H1 (cell line): ENCODE data around the gene EGFL6. TPM values are rescaled to one million over a fixed set of nuclear protein-coding genes. Genes with fewer than 3 reads are reported as not detected.

ENCODE experiments used
- JUND ChIP-seq: IDR thresholded peaks from 2 replicates; pipeline ENCODE4 v1.6.1; 2011; ENCODE audit warnings: mild to moderate bottlenecking, improper control_type of control experiment, low read length
- ZNF274 ChIP-seq: IDR thresholded peaks from 2 replicates; pipeline ENCODE4 v1.7.0; 2012; ENCODE audit warnings: low read length, borderline replicate concordance; ENCODE audit errors: extremely low read depth
- polyA plus RNA-seq, 7 experiments: library from polyadenylated mRNA; depleted of rRNA in 3 of 7; stranded (reverse) in 5 of 7; unstranded in 2 of 7; fragments of >200 nt in 5 of 7; fragments of 200-250 nt in 2 of 7; gene quantifications; 1 replicate in 5 of 7; 2 replicates in 1 of 7; 4 replicates in 1 of 7; pipeline versions ENCODE4 v1.2.1 to v1.2.3, GENCODE V29; 2011 to 2013; ENCODE audit warnings: missing spikeins in 2 of 7, mixed read lengths in 2 of 7
- total RNA-seq: library from RNA; stranded (reverse); fragmentation: NEBNext Ultra II Directional; extraction: Animal tissue kit (Norgen Biotek cat#: 25700); gene quantifications from 2 replicates; pipeline ENCODE4 v1.2.1, GENCODE V29; 2021
- TF ChIP-seq, protein P1 (sequence below), 3 experiments: IDR thresholded peaks; 1 replicate in 2 of 3; 2 replicates in 1 of 3; pipeline versions ENCODE4 v1.5.1 to v1.6.1; 2011; ENCODE audit warnings: low read length in 3 of 3, mild to moderate bottlenecking in 3 of 3, inconsistent platforms in 2 of 3, low read depth in 1 of 3, moderate library complexity in 1 of 3; ENCODE audit not compliant: insufficient read depth in 1 of 3; ENCODE audit errors: control extremely low read depth in 1 of 3

The EGFL6 gene
- total and polyA plus RNA-seq, 2 of the 8 experiments (the other 6 are each of a cell fraction or from before 2014, with no cell fraction given), result 0.93 to 1.1 TPM

DNA sequence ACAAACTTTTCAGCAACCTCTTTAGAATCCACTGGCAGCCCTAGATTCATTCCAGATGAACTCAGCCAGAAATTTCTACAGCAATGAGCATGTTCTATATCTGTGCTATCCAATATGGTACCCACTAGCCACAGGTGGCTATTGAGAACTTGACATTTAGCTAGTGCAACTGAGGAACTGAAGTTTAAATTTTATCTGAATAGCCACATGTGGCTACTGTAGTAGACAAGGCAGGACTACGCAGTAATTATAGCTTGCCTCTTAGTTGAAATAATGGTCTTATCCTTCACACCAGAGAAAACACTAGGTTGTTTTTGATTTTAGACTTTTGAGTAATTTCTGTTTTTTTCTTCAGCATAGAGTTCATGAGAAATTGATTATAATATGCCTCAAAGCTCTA is 80.9 kb downstream of the EGFL6 start (continued):
- TF ChIP-seq, protein P1, sequence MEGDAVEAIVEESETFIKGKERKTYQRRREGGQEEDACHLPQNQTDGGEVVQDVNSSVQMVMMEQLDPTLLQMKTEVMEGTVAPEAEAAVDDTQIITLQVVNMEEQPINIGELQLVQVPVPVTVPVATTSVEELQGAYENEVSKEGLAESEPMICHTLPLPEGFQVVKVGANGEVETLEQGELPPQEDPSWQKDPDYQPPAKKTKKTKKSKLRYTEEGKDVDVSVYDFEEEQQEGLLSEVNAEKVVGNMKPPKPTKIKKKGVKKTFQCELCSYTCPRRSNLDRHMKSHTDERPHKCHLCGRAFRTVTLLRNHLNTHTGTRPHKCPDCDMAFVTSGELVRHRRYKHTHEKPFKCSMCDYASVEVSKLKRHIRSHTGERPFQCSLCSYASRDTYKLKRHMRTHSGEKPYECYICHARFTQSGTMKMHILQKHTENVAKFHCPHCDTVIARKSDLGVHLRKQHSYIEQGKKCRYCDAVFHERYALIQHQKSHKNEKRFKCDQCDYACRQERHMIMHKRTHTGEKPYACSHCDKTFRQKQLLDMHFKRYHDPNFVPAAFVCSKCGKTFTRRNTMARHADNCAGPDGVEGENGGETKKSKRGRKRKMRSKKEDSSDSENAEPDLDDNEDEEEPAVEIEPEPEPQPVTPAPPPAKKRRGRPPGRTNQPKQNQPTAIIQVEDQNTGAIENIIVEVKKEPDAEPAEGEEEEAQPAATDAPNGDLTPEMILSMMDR (IDR thresholded peaks at IDR 0.05; ENCODE audit: control extremely low read depth in 1 of 3, insufficient read depth in 1 of 3, low read depth in 1 of 3, low read length in 3 of 3), result no peak
- TF ChIP-seq JUND (no peak), ZNF274 (no peak)
